HepG2 (cell line): Measurements from ENCODE around the gene SFI1. TPM values are rescaled to one million over a fixed set of nuclear protein-coding genes. Genes with fewer than 3 reads are reported as not detected.

Experiments
- POLR2AphosphoS2 ChIP-seq: IDR thresholded peaks from 2 replicates; pipeline ENCODE4 v1.6.1; 2011; ENCODE audit warnings: low read depth, low read length, improper control_type of control experiment
- SMYD3 ChIP-seq: sonication (generic); formaldehyde crosslinking; IDR thresholded peaks from 2 replicates; pipeline ENCODE4 v1.8.1; 2023; ENCODE audit warnings: mild to moderate bottlenecking, missing genetic modification reagents
- TEAD2 ChIP-seq: sonication (generic); formaldehyde crosslinking; IDR thresholded peaks from 2 replicates; pipeline ENCODE4 v1.9.0; 2021; ENCODE audit warnings: missing genetic modification reagents
- ZNF256 ChIP-seq: sonication (generic); formaldehyde crosslinking; conservative IDR thresholded peaks from 2 replicates; pipeline ENCODE4 v1.4.0; 2020; ENCODE audit warnings: missing genetic modification reagents
- ZNF383 ChIP-seq: sonication (generic); formaldehyde crosslinking; IDR thresholded peaks from 2 replicates; pipeline ENCODE4 v1.4.0; 2020; ENCODE audit warnings: missing genetic modification reagents, mild to moderate bottlenecking, borderline replicate concordance
- ZNF782 ChIP-seq: sonication (generic); formaldehyde crosslinking; IDR thresholded peaks from 2 replicates; pipeline ENCODE4 v1.4.0; 2020; ENCODE audit warnings: missing genetic modification reagents, mild to moderate bottlenecking, borderline replicate concordance
- ZNF839 ChIP-seq: sonication (generic); formaldehyde crosslinking; IDR thresholded peaks from 2 replicates; pipeline ENCODE4 v1.4.0; 2020; ENCODE audit warnings: missing genetic modification reagents, mild to moderate bottlenecking, borderline replicate concordance
- polyA plus RNA-seq, 8 experiments: library from polyadenylated mRNA; depleted of rRNA in 3 of 8; stranded (reverse) in 7 of 8; unstranded in 1 of 8; fragments of >200 nt; fragmentation: Illumina TruSeq in 4 of 8; extraction: Trizol in 4 of 8; gene quantifications; 2 replicates each; pipeline versions ENCODE4 v1.2.1 to v1.2.3, GENCODE V29; 2011 to 2016; ENCODE audit warnings: low read depth in 4 of 8, missing spikeins in 1 of 8, mixed read lengths in 1 of 8; ENCODE audit not compliant: insufficient read depth in 1 of 8
- total RNA-seq, 5 experiments: library from RNA; depleted of rRNA; stranded (reverse); fragments of >200 nt; fragmentation: Illumina TruSeq; extraction: Trizol; gene quantifications; 2 replicates each; pipeline ENCODE4 v1.2.3, GENCODE V29; 2016; ENCODE audit warnings: low read depth in 1 of 5
- TF ChIP-seq, protein P1 (sequence below): sonication (generic); formaldehyde crosslinking; IDR thresholded peaks from 2 replicates; pipeline ENCODE4 v1.9.0; 2021; ENCODE audit warnings: mild to moderate bottlenecking, missing genetic modification reagents
- TF ChIP-seq, protein P2 (sequence below): sonication (generic); IDR thresholded peaks from 2 replicates; pipeline ENCODE4 v1.6.1; 2016; ENCODE audit warnings: low read depth, borderline replicate concordance
- TF ChIP-seq, protein P3 (sequence below): sonication (generic); formaldehyde crosslinking; IDR thresholded peaks from 2 replicates; pipeline ENCODE4 v1.8.0; 2022; ENCODE audit warnings: mild to moderate bottlenecking, missing genetic modification reagents
- TF ChIP-seq, protein P4 (sequence below): sonication (generic); formaldehyde crosslinking; IDR thresholded peaks from 2 replicates; pipeline ENCODE4 v1.5.0; 2020; ENCODE audit warnings: missing genetic modification reagents
- TF ChIP-seq, protein P5 (sequence below): sonication (generic); formaldehyde crosslinking; IDR thresholded peaks from 2 replicates; pipeline ENCODE4 v1.5.1; 2020; ENCODE audit warnings: mild to moderate bottlenecking, missing genetic modification reagents, borderline replicate concordance

SFI1 gene
- total and polyA plus RNA-seq, 2 of the 13 experiments (the other 11 are each of a cell fraction or from before 2014, with no cell fraction given): 20.5 to 40.1 TPM

DNA sequence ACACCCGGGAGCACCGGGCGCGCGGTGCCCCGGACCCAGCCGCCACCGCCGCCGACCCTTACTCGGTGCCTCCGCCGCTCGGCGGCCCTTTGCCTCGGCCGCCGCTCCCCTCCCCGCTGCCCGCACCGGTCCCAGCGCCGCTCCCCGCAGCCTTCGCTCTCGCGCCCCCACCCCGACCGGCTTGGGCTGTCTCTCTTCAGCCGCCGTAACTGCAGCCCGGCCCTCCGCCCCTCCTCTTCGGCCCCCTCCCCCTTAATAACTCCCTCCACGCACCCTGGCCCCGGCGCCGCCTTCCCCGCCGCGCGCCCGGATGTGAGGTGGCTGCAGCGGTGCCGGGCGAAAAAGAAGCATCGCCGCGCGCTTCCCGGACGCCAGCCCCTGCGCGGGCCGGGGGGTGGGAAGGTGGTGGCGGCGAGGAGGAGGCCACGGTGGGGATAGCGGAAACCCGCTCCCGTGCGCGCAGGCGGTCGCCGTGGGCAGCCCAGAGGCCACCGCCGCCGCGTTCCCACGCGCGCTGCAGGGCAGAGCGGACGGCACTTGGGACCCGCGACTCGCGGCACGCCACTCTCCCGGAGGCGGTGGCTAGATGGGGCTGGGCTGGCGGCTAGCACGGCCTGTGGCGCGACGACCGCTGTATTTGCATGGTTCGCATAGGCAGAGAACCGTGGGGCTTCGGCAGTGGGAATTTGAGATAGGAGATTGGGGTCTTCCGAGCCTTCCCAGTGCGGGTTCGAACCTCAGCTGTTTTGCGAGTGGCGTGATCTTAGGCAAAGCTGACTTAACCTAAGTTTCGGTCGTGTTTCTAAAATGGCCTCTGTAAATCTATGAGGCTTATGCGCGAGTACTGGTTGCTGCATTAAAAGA lies 6.5 kb upstream of the SFI1 start, which contains the start of gene EIF4ENIF1 (continued):
- TF ChIP-seq SMYD3 (no peak), POLR2AphosphoS2 (no peak), ZNF839 (CRISPR knock-in tag) (no peak), ZNF256 (CRISPR knock-in tag) (no peak), TEAD2 (CRISPR knock-in tag) (no peak), ZNF383 (CRISPR knock-in tag) (peak; percentile 69; the same call in 1 of the 2 replicates), ZNF782 (0 out of 2 replicates have a peak, but pooled peaks have one; percentile 17)
- TF ChIP-seq, protein P1, sequence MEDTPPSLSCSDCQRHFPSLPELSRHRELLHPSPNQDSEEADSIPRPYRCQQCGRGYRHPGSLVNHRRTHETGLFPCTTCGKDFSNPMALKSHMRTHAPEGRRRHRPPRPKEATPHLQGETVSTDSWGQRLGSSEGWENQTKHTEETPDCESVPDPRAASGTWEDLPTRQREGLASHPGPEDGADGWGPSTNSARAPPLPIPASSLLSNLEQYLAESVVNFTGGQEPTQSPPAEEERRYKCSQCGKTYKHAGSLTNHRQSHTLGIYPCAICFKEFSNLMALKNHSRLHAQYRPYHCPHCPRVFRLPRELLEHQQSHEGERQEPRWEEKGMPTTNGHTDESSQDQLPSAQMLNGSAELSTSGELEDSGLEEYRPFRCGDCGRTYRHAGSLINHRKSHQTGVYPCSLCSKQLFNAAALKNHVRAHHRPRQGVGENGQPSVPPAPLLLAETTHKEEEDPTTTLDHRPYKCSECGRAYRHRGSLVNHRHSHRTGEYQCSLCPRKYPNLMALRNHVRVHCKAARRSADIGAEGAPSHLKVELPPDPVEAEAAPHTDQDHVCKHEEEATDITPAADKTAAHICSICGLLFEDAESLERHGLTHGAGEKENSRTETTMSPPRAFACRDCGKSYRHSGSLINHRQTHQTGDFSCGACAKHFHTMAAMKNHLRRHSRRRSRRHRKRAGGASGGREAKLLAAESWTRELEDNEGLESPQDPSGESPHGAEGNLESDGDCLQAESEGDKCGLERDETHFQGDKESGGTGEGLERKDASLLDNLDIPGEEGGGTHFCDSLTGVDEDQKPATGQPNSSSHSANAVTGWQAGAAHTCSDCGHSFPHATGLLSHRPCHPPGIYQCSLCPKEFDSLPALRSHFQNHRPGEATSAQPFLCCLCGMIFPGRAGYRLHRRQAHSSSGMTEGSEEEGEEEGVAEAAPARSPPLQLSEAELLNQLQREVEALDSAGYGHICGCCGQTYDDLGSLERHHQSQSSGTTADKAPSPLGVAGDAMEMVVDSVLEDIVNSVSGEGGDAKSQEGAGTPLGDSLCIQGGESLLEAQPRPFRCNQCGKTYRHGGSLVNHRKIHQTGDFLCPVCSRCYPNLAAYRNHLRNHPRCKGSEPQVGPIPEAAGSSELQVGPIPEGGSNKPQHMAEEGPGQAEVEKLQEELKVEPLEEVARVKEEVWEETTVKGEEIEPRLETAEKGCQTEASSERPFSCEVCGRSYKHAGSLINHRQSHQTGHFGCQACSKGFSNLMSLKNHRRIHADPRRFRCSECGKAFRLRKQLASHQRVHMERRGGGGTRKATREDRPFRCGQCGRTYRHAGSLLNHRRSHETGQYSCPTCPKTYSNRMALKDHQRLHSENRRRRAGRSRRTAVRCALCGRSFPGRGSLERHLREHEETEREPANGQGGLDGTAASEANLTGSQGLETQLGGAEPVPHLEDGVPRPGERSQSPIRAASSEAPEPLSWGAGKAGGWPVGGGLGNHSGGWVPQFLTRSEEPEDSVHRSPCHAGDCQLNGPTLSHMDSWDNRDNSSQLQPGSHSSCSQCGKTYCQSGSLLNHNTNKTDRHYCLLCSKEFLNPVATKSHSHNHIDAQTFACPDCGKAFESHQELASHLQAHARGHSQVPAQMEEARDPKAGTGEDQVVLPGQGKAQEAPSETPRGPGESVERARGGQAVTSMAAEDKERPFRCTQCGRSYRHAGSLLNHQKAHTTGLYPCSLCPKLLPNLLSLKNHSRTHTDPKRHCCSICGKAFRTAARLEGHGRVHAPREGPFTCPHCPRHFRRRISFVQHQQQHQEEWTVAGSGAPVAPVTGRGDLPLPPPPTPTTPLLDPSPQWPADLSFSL (CRISPR knock-in tag): no peak
- TF ChIP-seq, protein P2, sequence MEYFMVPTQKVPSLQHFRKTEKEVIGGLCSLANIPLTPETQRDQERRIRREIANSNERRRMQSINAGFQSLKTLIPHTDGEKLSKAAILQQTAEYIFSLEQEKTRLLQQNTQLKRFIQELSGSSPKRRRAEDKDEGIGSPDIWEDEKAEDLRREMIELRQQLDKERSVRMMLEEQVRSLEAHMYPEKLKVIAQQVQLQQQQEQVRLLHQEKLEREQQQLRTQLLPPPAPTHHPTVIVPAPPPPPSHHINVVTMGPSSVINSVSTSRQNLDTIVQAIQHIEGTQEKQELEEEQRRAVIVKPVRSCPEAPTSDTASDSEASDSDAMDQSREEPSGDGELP: no peak
- TF ChIP-seq, protein P3, sequence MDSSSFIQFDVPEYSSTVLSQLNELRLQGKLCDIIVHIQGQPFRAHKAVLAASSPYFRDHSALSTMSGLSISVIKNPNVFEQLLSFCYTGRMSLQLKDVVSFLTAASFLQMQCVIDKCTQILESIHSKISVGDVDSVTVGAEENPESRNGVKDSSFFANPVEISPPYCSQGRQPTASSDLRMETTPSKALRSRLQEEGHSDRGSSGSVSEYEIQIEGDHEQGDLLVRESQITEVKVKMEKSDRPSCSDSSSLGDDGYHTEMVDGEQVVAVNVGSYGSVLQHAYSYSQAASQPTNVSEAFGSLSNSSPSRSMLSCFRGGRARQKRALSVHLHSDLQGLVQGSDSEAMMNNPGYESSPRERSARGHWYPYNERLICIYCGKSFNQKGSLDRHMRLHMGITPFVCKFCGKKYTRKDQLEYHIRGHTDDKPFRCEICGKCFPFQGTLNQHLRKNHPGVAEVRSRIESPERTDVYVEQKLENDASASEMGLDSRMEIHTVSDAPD (CRISPR knock-in tag): no peak
- TF ChIP-seq, protein P4, sequence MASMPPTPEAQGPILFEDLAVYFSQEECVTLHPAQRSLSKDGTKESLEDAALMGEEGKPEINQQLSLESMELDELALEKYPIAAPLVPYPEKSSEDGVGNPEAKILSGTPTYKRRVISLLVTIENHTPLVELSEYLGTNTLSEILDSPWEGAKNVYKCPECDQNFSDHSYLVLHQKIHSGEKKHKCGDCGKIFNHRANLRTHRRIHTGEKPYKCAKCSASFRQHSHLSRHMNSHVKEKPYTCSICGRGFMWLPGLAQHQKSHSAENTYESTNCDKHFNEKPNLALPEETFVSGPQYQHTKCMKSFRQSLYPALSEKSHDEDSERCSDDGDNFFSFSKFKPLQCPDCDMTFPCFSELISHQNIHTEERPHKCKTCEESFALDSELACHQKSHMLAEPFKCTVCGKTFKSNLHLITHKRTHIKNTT (CRISPR knock-in tag): no peak
- TF ChIP-seq, protein P5, sequence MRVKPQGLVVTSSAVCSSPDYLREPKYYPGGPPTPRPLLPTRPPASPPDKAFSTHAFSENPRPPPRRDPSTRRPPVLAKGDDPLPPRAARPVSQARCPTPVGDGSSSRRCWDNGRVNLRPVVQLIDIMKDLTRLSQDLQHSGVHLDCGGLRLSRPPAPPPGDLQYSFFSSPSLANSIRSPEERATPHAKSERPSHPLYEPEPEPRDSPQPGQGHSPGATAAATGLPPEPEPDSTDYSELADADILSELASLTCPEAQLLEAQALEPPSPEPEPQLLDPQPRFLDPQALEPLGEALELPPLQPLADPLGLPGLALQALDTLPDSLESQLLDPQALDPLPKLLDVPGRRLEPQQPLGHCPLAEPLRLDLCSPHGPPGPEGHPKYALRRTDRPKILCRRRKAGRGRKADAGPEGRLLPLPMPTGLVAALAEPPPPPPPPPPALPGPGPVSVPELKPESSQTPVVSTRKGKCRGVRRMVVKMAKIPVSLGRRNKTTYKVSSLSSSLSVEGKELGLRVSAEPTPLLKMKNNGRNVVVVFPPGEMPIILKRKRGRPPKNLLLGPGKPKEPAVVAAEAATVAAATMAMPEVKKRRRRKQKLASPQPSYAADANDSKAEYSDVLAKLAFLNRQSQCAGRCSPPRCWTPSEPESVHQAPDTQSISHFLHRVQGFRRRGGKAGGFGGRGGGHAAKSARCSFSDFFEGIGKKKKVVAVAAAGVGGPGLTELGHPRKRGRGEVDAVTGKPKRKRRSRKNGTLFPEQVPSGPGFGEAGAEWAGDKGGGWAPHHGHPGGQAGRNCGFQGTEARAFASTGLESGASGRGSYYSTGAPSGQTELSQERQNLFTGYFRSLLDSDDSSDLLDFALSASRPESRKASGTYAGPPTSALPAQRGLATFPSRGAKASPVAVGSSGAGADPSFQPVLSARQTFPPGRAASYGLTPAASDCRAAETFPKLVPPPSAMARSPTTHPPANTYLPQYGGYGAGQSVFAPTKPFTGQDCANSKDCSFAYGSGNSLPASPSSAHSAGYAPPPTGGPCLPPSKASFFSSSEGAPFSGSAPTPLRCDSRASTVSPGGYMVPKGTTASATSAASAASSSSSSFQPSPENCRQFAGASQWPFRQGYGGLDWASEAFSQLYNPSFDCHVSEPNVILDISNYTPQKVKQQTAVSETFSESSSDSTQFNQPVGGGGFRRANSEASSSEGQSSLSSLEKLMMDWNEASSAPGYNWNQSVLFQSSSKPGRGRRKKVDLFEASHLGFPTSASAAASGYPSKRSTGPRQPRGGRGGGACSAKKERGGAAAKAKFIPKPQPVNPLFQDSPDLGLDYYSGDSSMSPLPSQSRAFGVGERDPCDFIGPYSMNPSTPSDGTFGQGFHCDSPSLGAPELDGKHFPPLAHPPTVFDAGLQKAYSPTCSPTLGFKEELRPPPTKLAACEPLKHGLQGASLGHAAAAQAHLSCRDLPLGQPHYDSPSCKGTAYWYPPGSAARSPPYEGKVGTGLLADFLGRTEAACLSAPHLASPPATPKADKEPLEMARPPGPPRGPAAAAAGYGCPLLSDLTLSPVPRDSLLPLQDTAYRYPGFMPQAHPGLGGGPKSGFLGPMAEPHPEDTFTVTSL (CRISPR knock-in tag): no peak
